Activated gamma-delta T cell (primary cell): ENCODE measurements around the gene PRPF8.
"Not testable (repeated sequence)": the region's sequence is repeated elsewhere in the genome, so short reads cannot be mapped to it uniquely, and the experiment has no call there.

ENCODE experiments used
- DNase-seq: peaks from one replicate; lab custom pipeline; 2025; lab: John Stamatoyannopoulos, UW
- total RNA-seq, 2 donors: gene quantifications; one replicate each; lab custom pipeline; 2026; lab: John Stamatoyannopoulos, UW

Gene PRPF8
- 354 to 358 reads per million in 2 donors for total RNA-seq

- DNase-seq: peak; percentile 85
These were observed at the start of gene PRPF8 for GRCh38 chr17:1684378-1685189. PRPF8 (minus strand) TSS chr17:1684867; CDS start chr17:1684571, 296 bp downstream.

- DNase-seq: no peak
These were observed 49.1 kb upstream of the PRPF8 start for GRCh38 chr17:1733759-1734158.

GRCh38 chr17:1732833-1733321 lies 48.2 kb upstream of the PRPF8 start:
- DNase-seq: no peak

- no peak for DNase-seq
These were observed 47.7 kb upstream of the PRPF8 start for GRCh38 chr17:1732241-1732832.

GRCh38 chr17:1731194-1731506 lies 46.5 kb upstream of the PRPF8 start:
- no peak for DNase-seq

- no peak for DNase-seq
These were observed 45.9 kb upstream of the PRPF8 start for GRCh38 chr17:1730326-1731193.

GRCh38 chr17:1729966-1730325 lies 45.3 kb upstream of the PRPF8 start:
- DNase-seq: no peak

- DNase-seq: no peak
These were observed 43.4 kb upstream of the PRPF8 start for GRCh38 chr17:1727876-1728630.

GRCh38 chr17:1727258-1727789 lies 42.7 kb upstream of the PRPF8 start:
- DNase-seq: no peak

GRCh38 chr17:1726626-1727257 lies 42.1 kb upstream of the PRPF8 start:
- DNase-seq: no peak

GRCh38 chr17:1725642-1726511 lies 41.2 kb upstream of the PRPF8 start:
- DNase-seq: no peak

GRCh38 chr17:1724869-1725641 lies 40.4 kb upstream of the PRPF8 start:
- DNase-seq: no peak

- DNase-seq: peak; percentile 81
These were observed 39.7 kb upstream of the PRPF8 start, which contains the start of gene WDR81 for GRCh38 chr17:1724351-1724868. WDR81 (plus strand) TSS chr17:1724704; CDS start chr17:1724960, 256 bp downstream.

GRCh38 chr17:1722022-1722421 lies 37.4 kb upstream of the PRPF8 start:
- not testable (repeated sequence) for DNase-seq

- no peak for DNase-seq
These were observed 36.3 kb upstream of the PRPF8 start for GRCh38 chr17:1720856-1721386.

- DNase-seq: no peak
These were observed 33.9 kb upstream of the PRPF8 start for GRCh38 chr17:1718362-1719165.

GRCh38 chr17:1716912-1717695 lies 32.4 kb upstream of the PRPF8 start:
- DNase-seq: no peak
